GM21367 (cell line): ENCODE measurements around the gene ADIG.

Experiments used
- ATAC-seq: cut with Tn5 transposase; IDR thresholded peaks from one replicate; pipeline ENCODE4 v1.9.1; 2021; ENCODE audit not compliant: unreplicated experiment

ADIG gene

DNA sequence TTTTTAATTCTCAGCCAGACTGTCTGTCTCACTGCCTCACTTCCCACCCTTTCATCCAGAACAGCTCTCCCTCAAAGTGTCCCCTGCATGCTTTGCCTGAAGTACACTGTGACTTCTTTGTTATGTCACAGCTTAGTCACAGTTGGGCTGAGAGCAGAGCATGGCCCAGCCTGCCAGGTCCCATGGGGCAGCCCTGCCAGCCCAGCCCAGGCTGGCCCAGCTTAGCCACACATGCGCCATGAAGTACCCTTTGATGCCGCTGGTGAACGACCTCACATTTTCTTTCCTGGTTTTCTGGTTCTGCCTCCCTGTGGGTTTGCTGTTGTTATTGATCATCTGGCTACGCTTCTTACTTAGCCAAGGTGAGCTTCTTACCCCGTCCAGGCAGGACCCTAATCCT, at the start of gene ADIG:
Gene ADIG (plus strand): TSS at position 185 of the 400 bp plus-strand sequence. CDS start 54 bp downstream, at position 239.
- no peak for ATAC-seq

- no peak for ATAC-seq
Measured at GRCh38 chr20:38534756-38535155, 46.2 kb upstream of the ADIG start.

DNA sequence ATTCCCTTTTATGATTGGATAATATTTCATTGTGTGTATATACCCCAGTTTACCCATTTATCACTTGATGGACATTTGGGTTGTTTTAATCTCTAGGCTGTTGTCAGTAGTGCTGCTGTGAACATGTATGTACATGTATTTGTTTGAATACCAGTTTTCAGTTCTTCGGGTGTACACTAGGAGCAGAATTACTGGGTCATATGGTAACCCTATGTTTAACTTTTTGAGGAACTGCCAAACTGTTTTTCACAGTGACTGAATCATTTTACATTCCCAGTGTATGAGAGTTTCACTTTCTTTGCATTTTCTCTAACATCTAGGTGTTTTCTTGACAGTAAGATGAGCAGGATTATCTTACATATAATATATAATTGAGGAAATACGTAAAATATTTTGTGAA, 44.7 kb upstream of the ADIG start:
- ATAC-seq = no peak

GRCh38 chr20:38537176-38537575, 43.8 kb upstream of the ADIG start:
- no peak for ATAC-seq

GRCh38 chr20:38538789-38539188, 42.2 kb upstream of the ADIG start:
- no peak for ATAC-seq

DNA sequence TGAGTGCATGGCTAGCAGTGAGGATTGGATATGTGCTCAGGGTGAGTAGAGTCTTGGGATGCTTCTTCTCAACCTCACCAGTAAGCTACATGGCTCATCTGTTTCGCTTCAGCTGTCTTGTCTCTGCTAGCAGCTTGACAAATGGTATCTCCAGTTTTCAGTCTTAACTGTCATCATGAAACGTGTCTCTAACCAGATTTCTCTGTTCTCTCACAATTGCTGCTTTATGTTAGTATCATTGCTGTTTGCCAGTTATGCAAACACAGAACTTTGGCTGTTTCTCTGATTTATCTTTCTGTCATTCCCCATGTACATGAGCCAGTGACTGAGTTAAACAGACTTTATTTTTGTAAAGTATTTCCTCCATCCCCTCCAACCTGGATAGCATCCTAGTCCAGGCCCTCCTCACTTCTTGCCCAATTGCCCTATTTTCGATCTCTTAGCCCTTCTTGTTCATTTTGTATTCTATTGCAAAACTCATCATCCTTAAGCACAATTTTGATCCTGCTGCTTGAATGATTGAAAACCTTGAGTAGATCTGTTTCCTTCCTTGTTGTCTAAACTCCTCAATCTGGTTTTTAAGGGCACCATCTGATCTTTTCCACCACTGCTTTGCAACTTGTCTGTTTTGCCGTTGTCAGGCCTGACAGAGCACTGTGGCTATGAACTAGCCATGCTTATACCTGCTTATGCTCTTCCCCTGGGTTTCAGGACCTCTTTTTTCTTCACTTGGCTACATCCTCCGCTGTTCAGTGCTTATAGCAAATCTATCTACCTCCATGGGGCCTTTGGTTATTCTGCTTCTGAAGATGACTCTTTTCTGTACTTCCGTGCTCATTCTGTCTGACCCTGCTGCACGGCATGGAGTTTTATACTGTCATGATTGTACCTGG, 37.7 kb upstream of the ADIG start:
- ATAC-seq = no peak

- ATAC-seq = no peak
Measured at GRCh38 chr20:38545771-38546170, 35.2 kb upstream of the ADIG start.

GRCh38 chr20:38547288-38548085, 33.5 kb upstream of the ADIG start:
- ATAC-seq = no peak

- ATAC-seq = no peak
Measured at GRCh38 chr20:38548356-38549083, 32.5 kb upstream of the ADIG start.

DNA sequence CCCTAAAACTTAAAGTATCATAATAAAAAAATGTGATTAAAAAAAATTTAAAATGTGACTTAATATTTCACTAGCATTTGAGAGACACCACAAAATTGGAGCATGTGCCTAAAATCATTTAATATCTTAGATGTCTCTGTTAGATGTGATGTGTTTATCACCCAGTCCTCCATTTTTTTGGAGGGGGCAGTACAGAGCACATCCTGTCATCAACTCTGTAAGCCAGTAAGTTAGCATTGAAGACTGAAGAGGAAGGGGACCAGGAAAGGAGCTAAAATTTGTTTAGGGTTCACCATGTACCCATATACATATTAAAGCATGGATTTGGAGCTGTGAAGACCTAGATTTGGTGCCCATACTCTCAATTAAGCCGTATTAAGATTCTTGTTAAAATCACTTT, 30.7 kb upstream of the ADIG start:
- ATAC-seq = no peak

DNA sequence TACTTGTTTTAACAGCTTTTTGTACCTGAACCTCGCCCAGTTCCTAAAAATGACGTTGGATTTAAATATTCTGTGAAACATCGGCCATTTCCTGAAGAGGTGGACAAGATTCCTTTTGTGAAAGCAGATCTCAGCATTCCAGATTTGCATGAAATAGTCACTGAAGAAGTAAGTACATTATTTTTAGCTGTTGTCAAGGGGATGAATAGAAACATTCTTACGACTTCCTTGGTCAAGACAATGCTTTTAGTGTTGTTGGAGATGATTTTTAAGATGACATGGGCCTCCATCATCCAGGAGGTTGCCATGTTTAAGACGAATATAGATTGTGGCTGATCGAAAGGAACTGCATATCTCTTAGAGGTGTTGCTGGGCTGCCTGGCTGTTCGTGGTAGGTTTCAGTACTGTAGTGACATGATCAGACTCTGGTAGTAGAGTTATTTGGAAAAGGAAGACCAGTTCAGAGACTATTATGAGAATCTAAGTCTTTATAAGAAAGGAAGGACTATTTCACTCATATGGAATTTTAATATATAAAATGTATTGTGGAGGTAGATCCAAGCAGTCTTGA, 29.9 kb upstream of the ADIG start:
- ATAC-seq = no peak

DNA sequence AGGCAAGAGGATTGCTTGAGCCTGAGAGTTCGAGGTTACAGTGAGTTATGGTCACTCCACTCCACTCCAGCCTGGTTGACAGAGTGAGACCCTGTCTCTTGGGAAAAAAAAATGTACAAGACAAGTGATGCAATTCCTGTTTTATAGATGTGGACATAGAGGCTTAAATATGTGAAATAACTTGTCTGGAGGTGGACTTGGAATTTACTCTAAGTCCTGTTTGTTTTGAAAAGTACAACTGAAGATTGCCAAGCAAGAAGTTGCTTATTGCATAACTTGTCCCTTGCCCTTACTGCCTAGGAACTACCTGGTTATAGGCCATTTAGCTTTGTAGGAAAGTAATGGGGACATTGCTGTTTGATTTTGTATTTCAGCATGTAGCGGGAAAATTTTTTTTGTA, 26.0 kb upstream of the ADIG start:
- ATAC-seq = no peak

GRCh38 chr20:38555395-38555794, 25.6 kb upstream of the ADIG start:
- ATAC-seq = no peak

DNA sequence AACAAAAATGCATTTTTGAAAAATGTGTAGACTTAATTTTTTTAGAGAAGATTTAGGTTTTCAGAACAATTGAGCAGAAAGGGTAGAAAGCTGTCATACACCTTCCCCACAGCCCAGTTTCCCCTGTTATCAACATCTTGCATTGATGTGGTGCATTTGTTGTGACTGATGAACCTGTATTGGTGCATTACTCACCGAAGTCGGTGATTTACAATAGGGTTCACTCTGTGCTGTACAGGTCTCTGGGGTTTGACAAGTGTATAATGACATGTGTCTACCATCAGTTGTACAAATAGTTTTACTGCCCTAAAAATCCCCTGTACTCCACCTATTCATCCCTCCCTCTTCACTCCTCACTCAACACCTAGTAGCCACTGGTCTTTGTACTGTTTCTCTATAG, 23.8 kb upstream of the ADIG start:
- ATAC-seq = no peak

GRCh38 chr20:38558596-38559360, 22.2 kb upstream of the ADIG start:
- ATAC-seq = no peak

DNA sequence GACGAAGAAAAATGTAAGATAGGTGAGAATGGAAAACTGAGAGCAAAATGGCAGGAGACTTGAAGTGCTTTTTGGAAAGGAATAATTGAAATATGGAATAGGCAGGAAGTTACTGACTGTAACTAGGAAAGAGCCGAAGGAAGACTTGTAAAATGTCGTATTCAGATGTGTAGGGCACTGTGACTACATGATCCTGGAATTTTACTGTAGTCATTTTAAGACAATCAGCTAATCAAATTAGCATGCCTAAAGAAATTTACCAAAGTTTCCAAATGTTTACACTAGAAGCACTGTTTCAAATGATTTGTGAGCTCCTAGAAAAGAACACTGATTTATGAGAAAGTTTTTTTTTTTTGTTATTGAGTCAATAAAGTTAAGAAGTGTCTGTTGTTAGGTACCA, 21.2 kb upstream of the ADIG start:
- no peak for ATAC-seq

GRCh38 chr20:38563802-38564431, 17.1 kb upstream of the ADIG start:
- ATAC-seq = no peak

GRCh38 chr20:38564680-38565079, 16.3 kb upstream of the ADIG start:
- ATAC-seq = no peak

DNA sequence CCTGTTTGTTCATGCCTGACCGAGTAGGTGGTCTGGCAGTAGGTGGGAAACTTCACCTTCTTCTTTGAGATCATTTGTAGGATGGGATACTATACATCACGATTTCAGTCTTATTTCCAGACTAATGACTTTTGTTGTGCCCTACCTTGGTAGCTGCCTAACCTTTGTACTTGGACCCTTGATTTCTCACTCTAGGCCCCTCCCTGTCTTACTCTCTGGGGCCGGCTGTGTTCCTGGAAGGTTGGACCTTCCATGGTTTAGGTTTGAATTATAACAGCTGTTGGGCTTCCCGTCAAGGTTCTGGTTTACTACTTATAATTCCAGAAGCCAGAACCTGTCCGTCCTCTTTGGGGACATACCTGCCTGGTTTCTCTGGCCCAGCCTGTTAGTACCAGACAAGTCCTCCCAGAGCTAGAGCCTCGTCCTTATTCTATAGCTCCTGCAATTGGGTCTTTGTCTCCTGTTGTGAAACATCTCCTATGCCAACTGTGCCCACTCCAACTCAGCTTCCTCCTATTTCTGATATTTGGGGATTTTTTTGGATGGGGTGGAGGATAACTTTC, 14.9 kb upstream of the ADIG start:
- no peak for ATAC-seq
